HL-60/S4 (cell line): ENCODE data around the gene LUC7L.
"Not testable (repeated sequence)": the region's sequence is repeated elsewhere in the genome, so short reads cannot be mapped to it uniquely, and the experiment has no call there.

ENCODE experiments used
- in situ Hi-C: fragments of 300-500 bp; cut with MboI; formaldehyde crosslinking; loops from 2 replicates; pipeline ENCODE4 v1.14.3; 2022; ENCODE audit warnings: low sequenced_read_pairs

The LUC7L gene

GRCh38 chr16:228852-229730 lies at the start of gene LUC7L:
TSS of gene LUC7L (minus strand) at chr16:229449. CDS start at chr16:229339, 110 bp downstream.
- in situ Hi-C loops = no loop called here

GRCh38 chr16:278863-279366 lies 49.7 kb upstream of the LUC7L start:
- in situ Hi-C loops = no loop called here

- in situ Hi-C loops = no loop called here
These were observed 47.3 kb upstream of the LUC7L start for GRCh38 chr16:276426-277077.

GRCh38 chr16:275786-276232 lies 46.6 kb upstream of the LUC7L start, which contains the start of gene RGS11:
TSS of gene RGS11 (minus strand) at chr16:275944. CDS start at chr16:275911, 33 bp downstream.
- in situ Hi-C loops = no loop called here

GRCh38 chr16:275041-275641 lies 45.9 kb upstream of the LUC7L start:
- in situ Hi-C loops = no loop called here

GRCh38 chr16:273547-274421 lies 44.5 kb upstream of the LUC7L start:
- in situ Hi-C loops = no loop called here

- in situ Hi-C loops = no loop called here
These were observed 43.6 kb upstream of the LUC7L start for GRCh38 chr16:272633-273546.

- in situ Hi-C loops = no loop called here
These were observed 41.4 kb upstream of the LUC7L start for GRCh38 chr16:270381-271255.

GRCh38 chr16:269061-269796 lies 40.0 kb upstream of the LUC7L start:
- in situ Hi-C loops = no loop called here

GRCh38 chr16:268141-269053 lies 39.1 kb upstream of the LUC7L start:
- in situ Hi-C loops = no loop called here

GRCh38 chr16:267562-267961 lies 38.3 kb upstream of the LUC7L start:
- in situ Hi-C loops = not testable (repeated sequence)

- in situ Hi-C loops = no loop called here
These were observed 37.3 kb upstream of the LUC7L start for GRCh38 chr16:266258-267164.

GRCh38 chr16:265711-266110 lies 36.5 kb upstream of the LUC7L start:
- in situ Hi-C loops = no loop called here

GRCh38 chr16:265002-265529 lies 35.8 kb upstream of the LUC7L start:
- in situ Hi-C loops = no loop called here

- in situ Hi-C loops = no loop called here
These were observed 35.2 kb upstream of the LUC7L start for GRCh38 chr16:264440-264951.
